GM21515 (cell line): Measurements from ENCODE around the gene NKD2.

Experiments used
- ATAC-seq: cut with Tn5 transposase; IDR thresholded peaks from one replicate; pipeline ENCODE4 v1.9.1; 2021; ENCODE audit not compliant: unreplicated experiment

NKD2 gene

DNA sequence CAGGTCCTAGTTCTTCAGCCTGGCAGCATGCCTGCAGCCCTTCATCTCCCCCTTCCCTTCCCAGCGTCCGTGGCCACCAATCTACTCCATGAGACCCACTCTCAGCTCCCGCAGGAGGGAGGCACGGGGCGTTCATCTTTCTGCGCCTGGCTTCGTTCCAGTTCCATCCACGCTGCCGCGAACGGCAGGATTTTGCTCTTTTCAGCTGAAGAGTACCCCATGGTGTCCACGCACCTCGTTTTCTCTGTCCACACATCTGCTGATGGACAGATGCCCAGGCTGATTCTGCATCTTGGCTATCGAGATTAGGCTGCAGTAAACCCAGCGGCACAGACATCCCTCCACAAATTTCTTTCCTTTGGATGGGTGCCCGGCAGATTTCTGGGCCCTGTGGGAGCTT lies 30.5 kb upstream of the NKD2 start:
- ATAC-seq: no peak

DNA sequence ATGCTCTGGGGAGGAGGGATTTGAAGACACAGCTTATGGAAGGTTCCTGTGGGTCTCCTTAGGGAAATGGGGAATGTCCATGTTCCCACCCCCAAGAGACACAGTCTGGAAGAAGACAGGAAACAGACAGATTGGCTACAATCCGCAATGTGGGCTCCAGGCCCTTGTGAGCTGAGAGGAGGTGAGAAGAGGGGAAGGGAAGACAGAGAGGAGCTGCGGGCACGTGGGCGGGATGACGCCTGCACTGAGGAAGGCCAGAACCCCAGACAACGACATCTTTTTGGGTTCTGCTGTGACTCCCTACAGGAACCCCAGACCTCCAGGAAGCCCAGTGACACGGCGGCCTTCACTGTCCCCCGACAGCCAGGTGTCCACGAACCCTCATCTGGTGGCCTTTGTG lies 29.9 kb upstream of the NKD2 start:
- no peak for ATAC-seq

DNA sequence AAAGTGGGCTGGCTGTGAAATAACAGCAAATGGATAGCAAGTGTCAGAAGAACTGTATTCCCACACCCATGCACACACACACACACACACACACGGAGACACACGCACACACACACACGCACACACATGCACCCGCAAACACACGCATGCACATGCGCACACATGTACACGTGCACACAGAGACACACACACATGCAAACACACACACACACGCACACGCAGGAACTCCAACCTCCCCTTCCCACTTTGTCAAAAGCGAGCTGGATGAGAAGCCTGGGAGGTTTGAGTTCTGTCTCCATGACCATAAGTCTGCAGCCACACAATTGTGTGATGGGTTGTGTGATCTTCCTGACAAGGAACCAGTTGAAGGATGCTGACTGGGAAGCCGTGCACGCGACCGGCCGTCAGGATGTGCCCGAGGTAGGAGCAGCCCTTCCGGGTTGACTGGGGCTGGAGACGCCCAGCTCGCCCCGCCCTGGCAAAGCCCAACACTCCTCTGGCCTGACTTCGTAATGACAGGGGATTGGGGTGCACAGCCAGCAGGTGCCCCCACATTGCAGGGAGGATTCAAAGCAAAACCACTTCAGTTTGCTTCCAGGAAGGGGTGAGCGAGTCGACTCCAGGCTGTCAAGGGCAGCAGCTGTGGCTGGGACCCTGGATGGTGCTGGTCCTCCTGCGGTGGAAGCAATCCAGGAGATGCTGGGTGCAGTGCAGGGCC lies 29.3 kb upstream of the NKD2 start:
- ATAC-seq: no peak

DNA sequence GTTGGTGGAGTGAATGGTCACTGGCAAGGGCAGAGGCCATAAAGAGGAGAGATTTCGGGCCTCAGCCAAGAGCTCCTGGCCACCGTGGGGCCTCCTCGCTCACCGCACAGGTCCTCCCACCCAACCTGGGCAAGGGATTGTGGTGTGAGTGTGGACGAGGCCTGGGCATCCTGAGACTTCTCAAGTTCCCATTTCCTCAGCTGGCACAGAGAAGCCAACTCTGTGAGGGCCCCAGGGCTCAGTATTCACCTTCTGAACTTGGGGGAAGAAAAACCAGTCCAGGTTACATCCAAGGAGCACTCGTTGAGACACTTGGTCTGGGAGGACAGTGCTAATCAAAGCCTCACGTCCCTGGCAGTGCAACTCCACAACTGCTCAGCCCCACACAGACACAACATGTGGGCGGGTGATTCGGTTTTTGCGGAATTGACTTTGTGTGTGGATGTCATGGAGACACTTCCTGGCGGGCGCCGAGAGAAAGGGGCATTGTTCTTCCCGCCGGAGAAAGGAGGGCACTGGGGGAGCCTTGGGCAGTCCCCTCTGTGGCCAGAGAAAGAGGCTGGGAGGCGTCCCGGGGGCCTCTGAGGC lies 28.5 kb upstream of the NKD2 start:
- no peak for ATAC-seq

DNA sequence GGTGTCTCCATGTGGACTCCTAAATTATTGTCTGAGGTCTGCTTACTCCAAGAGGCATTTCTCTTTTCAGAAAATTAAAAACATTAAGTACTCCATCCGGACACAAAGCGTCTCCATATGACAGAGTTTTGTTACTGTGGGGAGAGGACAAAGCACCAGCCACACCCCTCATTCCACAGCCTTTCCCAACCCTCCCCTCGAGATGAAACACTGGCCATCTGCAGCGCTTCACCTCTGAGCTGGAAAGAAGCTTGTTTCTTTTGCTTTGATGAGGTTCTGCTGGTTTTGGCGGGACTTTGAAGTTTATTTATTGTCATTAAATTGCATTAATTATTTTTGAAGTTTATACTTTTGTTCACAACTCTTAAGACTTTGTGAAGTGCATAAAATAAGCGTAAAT lies 27.6 kb upstream of the NKD2 start:
- no peak for ATAC-seq

DNA sequence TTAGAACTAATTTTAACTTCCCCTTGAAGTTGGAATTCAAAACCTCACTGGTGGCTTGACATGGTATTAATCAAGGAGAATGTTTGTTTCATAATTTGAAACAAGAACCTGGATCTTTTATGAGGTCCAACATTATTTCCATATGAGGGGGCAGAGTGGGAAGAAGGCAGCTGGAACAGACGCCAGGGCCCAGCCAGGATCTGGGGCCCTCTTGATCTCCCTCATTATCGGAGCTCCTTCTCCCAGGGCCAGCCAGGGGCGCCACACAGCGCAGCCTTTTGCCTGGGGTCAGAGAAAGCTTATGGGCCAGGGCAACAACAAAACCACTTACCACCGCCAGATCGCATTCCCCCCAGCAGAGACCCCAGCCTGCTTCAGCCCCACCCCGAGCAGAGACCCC lies 27.1 kb upstream of the NKD2 start:
- no peak for ATAC-seq

DNA sequence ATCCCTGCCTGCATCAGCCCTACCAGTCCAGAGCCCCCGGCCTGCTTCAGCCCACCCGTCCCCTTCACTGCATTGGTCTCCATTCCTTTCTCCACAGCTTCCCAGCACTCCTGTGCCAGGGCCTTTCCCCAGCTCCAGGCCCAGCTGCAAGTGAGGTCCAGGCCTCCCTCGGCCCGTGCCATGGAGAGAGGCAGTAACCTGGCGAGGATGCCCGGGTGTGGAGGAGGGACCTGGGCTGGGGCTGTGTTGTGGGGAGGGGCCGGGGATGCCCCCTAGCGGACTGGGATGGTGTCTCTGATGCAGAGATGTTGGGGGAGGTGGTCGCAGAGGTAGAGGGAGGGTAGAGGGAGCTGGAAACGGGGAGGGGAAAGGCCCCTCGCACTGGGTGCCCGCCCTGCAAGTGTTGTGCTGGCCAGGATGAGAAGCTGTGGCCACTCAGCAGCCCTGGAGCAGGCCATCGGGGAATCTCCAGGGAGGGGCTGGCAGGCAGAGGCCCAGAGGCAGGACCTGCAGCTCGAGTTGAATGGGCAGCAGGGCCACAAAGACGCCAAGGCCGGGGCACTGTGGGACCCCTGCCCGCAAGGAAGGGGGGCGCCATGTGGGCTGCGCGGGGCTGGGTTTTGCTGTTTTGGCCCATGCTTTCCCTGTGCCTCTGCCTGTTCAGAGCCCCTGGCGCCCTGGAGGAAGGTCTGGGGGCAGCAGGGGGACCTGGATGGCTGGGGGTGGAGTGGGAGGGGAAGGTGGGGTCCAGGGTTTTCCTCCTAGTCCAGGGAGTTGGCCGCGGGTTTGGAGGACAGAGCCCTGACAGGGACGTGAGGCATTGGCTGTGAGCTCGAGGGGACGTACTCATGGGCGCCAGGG lies 26.0 kb upstream of the NKD2 start:
- ATAC-seq: no peak

DNA sequence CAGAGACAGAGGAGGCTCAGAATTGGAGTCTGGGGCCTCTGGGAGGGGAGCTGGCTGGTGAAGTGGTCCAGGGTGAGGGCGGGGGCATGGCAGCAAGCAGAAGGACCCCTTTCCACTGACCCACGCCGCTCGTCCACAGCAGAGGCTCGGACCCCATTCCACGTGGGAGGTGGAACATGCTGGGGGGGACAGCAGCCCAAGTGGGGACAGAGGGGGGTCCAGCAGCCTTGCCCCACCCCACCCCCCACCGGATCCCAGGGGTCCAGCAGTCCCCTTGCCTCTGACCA lies 25.4 kb upstream of the NKD2 start:
- no peak for ATAC-seq

DNA sequence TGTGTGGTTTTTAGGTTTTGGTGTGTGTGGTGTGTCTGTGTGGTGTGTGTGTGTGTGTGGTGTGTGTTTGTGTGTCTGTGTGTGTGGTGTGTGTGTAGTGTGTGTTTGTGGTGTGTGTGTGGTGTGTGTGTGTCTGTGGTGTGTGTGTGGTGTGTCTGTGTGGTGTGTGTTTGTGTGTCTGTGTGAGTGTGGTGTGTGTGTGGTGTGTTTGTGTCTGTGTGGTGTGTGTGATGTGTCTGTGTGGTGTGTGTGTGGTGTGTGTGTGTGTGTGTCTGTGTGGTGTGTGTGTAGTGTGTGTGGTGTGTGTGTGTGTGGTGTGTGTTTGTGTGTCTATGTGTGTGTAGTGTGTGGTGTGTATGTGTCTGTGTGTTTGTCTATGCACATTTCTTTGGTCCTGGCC lies 25.0 kb upstream of the NKD2 start:
- ATAC-seq: no peak

DNA sequence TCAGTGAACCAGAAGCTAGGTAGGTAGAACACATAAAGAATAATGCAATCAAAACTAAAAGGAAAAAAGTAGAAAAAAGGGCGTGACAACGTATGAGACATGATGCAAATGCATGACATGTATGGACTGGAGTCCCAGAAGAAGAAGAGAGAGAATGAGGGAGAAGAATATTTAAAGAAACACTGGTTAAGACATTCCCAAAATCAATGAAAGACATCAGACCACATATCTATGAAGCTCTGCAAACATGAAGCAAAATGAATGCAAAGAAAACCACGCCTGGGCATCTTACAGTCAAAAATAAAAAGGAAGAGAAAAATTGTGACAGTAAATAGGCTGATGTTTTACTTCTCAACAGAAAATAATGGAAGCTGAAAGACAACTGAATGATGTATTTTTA lies 23.8 kb upstream of the NKD2 start:
- ATAC-seq: no peak

DNA sequence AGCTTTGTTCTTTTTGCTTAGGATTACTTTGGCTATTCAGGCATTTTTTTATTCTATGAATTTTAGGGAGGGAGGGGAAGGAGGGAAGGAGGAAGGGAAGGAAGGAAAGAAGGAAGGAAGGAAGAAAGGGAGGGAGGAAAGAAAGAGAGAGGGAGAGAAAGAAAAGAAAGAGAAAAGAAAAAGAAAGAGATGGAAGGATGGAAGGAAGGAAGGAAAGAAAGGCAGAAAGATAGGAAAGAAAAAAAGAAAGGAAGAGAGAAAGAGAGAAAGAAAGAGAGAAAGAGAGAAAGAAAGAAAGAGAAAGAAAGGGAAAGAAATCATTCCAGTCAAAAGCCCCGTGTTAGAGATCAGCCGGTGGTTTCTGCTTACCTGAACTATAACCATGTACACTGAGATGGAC lies 20.8 kb upstream of the NKD2 start:
- ATAC-seq: no peak

DNA sequence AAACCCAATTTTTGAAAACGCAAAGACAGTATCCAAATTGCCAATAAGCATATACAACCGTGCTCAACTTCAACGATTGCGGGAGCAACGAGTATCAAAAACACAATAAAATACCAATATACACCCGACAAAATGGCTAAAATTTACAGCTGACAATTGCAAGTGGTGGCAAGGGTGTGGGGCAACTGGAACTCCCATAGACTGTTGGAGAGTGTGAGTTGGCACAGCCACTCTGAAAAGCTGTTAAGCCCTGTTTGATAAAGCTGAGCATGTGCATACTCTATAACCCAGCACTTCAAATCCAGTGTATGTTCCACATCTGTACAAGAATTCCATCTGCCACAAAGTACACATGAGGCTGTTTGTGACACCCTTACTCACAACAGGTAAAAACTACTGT lies 20.3 kb upstream of the NKD2 start:
- no peak for ATAC-seq

DNA sequence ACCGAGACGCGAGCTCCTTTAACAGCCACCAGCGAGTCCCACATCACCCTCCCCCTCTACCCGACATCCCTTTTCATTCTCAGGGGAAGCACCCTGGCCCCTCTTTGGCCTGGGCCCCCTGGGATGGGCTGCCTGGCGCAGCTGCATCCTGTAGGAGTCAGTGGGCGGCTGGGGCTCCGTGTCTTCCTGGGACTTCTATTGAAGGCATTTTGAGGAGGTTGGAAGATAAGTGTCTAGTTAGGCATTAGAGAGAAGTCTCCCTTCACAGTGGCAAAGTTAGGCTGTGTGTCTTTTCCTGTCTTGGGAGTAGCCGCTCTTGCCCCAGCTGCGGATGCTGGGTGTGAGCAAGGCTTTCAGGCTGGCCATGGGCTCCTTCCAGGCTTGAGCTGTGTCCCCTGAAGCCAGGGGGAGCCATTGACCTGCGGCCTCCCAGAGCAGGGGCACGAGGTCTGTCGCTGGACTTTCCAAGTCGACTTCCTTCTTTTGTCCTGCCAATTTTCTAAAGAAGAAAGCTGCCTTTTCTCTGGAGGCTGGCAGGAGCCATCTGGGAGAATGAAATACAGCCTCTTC lies 18.6 kb upstream of the NKD2 start:
- ATAC-seq: no peak

DNA sequence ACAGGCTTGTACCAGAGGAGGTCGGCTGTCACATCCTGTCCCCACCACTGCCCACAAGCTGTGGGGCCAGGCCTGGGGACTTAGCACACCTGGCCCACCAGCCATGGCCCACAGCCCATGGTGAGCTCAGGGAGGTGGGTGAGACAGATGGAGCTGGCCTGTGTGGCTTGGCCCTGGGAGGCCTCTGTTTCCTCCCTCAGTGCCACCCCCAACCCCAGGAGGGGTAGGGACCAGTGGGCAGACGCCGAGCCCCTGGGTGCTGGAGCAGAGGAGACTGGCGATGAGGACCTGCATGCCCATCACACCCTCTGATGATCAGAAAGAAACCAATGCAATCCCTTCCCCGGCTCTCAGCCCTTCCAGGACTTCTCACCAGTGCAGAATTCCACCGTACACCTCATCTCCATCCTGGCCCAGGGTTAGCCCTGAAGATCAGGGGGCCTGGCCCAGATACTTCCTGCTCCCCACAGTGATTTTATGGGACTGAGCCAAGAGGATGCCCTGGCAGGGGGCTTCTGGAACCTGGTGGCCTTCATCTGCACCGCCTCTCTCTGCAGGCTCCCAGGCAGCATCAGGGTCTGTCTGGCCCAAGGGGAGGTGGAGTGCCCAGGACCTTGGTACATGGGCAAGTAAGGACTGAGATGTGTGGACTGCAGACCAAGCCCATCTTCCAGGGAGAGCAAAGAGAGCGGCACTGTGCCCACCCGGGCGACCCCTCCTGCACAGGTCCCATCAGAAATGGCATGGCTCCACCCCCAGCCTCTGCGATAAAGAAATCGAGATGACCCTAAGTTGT lies 16.9 kb upstream of the NKD2 start:
- no peak for ATAC-seq

DNA sequence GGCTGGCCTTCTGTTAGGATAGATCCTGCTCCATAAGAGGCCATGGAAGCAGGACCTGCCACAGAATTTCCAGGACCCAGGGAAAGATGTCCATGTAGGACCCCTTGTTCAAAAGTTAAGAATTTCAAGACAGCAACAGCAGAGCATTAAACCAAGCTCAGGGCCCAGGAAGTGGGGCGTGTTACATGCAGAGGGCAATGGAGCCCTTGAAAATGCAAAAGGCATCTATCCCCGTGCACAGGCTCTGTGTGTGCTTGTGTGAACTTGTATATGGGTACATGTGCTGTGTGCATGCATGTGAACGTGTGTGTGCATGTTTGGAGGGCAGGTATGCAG lies 14.4 kb upstream of the NKD2 start:
- ATAC-seq: no peak

DNA sequence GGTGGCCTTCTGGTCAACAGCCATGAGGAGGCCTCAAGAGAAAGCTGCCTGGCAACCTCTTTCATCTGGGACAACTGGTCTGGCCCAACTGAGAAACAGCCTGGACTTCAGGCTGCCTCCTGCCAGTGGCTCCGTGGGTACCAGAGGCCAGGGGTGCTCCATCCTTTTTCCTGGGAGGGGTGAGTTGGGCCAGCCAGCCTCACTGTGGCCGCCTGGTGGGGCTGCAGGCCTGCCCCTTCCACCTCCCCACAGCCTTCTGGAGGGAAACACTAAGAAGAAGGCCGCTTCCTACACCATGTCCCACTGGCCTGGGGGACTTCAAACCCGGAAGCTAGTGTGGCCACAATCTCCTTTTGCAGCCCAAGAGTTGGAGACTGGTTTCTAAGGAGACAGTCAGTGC lies 13.8 kb upstream of the NKD2 start:
- ATAC-seq: no peak

DNA sequence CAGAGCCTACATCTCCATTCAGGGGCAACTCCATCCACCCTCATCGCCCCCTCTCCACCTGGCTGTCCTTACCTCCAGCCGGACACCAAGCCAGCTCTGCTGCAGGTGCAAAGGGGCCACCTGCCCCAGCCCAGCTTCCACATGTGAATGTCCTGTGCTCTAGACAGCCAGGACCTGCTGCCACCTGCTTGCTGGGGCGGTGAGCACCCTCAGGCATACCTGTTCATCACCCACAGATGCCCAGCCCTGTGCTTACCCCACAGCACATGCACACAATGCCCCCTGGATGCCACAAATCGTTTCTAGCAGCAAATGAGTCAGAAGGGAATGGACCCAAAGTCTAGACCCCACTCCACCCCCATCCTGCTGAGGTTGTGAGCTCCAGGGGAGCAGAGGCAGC lies 13.3 kb upstream of the NKD2 start:
- no peak for ATAC-seq

DNA sequence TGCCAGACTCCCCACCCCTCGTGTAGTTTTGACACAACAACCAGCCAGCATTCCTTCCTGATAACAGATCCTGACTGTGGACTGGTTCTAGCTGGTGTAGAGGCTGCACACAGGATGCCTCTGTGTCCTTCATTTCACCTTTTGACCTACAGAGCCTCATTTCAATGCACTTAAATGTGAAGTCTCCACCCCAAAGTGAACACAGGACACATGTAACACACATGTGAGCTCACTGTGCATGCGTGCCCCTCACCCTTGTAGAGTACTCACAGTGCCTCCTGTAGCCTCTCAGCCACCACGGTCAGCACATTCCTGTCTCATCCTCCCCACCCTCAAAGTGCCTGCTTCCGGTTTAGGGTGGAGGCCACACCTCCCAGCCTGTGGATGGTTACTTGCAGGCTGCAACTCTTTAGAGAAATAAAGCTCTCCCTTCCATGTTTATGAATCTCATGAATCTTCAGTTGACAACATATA lies 11.6 kb upstream of the NKD2 start:
- ATAC-seq: no peak

DNA sequence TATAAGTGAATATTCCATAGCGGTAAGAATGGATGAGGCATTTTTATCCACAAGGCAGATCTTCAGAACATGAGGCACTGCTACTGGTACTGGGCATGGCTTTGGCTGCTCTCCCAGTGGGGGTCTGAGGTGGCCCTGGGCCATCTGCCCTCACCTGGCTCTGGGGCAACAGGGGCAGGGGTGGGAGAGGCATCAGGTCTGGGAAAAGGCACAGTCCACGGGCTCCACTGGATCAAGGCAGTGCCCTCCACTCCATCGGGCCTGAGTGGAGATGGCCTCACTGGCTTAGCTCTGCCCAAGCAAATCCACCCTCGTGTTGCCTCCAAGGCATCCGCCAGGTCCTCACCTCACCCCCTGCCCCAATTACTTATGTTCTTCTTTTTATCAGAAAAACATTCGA lies 10.9 kb upstream of the NKD2 start:
- no peak for ATAC-seq

DNA sequence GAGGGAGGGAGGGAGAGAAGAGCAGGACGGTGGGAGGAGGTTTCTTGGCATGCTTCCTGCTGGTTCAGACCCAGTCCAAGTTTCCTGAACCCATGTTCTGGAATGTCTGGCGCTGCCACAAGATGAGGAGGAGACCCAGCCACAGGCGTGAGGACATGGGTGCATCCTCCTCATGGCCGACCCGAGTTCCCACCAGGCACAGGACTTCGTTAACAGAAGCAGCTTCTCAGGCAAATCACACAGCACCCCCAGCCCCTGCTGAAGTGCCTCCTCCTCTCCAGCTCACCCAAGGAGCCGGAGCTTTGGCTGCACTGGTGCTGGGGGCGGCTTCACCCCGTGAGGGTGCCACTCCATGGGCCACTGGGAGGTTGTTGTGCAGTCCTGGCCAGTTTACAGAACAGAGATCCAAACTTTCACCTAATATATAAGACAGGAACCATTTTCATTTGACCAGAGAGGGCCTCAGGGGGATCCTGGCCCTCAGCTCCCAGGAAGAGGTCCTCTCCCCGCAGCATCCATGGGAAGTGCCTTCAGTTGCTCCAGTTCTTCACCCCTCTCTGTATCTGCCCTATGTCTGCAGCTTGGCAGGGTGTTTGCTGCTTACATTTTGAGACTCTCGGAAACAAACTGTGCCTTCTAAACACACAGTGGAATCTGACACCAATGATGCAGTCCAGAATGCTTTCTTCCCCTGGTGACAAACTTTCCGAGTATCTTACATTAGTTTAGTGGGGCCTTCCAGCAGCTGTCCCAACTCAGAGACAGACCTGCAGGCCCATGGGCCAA lies 10.2 kb upstream of the NKD2 start:
- ATAC-seq: no peak
